ENCODE results near the gene RETREG1.

RETREG1 gene

DNA sequence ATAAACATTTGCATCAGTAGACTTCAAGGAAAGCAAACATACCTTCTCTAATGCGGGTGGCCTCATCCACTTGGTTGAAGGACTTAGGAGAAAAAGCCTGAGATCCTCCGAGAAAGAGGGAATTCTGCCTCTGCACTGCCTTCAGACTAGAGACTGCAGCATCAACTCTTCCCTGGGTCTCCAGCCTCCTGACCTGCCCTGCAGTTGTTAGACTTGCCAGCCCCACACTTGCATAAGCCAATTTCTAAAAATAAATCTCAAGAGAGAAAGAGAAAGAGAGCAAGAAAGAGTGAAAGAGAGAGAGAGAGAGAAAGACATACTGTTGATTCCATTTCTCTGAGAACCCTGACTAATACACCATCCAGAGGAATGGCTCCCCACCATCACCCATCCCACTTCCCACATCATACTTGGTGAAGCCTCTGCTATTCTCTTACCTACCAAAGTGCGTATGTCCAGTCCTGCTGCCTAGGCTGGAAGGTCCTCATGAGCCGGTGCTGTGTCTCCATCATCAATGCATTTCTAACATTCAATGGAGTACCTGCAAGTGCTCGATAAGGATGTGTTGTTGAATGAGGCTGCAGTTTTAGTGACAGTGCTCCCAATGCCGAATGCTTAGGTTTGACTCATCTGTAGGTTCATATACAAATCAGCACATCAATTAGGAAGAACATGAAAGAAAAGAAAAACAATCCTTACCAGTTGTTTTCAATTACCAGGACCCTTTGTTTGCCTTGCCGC is 186.3 kb downstream of the RETREG1 start:
- ATAC-seq: no peak
- Mint-ChIP-seq H3K36me3 (no peaks in the 10 kb centered on the region), H3K27ac (no peak overlapping the region), H3K4me3 (no peak overlapping the region), H3K9me3 (no peaks in the 10 kb centered on the region), H3K27me3 (no peaks in the 10 kb centered on the region), H3K4me1 (no peaks in the 10 kb centered on the region)

DNA sequence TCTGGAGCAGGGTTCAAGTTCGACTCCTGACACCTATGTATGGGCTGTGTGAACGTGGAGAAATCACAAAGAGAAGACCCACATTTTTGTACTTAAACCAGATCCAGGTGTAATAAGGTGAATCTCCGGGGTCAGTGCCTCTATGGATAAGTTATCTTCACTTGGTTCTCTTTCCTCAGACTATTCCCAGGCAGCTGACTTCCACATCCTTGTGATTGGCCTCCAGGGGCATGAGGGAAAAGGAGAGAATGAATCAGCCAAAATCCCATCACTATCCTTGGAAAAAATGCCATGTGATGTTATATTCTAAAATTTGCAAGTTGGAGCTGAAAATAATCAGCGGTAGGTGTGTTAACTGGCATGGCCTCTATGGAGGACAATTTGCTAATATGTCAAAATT is 188.4 kb downstream of the RETREG1 start:
- peaks cover 6% of the 10 kb centered on the region for H3K27me3 Mint-ChIP-seq
- H3K4me1 Mint-ChIP-seq: no peaks in the 10 kb centered on the region
- H3K4me3 Mint-ChIP-seq: no peak overlapping the region
- H3K9me3 Mint-ChIP-seq: no peaks in the 10 kb centered on the region
- no peaks in the 10 kb centered on the region for H3K36me3 Mint-ChIP-seq
- no peak for ATAC-seq
- no peak overlapping the region for H3K27ac Mint-ChIP-seq

DNA sequence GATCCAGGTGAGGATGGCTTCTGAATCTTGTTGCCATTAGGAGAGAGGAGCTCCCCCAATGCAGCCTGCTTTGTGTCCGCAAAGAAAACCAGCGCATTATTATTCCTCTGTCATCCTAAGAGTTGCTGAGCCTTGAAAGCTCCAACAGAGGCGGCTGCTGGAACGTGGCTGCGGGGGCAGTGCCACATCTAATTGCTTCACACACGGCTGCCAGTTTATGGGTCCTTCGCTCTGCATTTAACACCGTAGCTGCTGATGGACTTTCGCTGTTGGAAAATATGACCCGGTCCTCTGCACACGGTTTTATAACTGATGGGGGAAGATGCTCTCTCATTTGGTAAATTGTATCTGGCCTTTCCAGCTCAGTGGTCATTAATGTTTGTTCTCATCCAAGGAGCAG is 189.2 kb downstream of the RETREG1 start:
- H3K27ac Mint-ChIP-seq: no peak overlapping the region

More for the DNA sequence above, 189.2 kb downstream of the RETREG1 start:
- Mint-ChIP-seq H3K4me3 (no peak overlapping the region), H3K27me3 (peaks cover 14% of the 10 kb centered on the region), H3K36me3 (no peaks in the 10 kb centered on the region), H3K4me1 (no peaks in the 10 kb centered on the region), H3K9me3 (no peaks in the 10 kb centered on the region)
- no peak for ATAC-seq
